GM23248 (cell line): Measurements from ENCODE around the gene RNASE4.

Experiments
- EZH2 ChIP-seq: fragments of 200-600 bp; sonication (generic); IDR thresholded peaks from 2 replicates; pipeline ENCODE4 v1.6.1; 2018; ENCODE audit warnings: antibody characterized with exemption, mild to moderate bottlenecking; ENCODE audit not compliant: insufficient read depth, poor library complexity, severe bottlenecking
- EZH2phosphoT487 ChIP-seq: fragments of 200-600 bp; sonication (generic); IDR thresholded peaks from 2 replicates; pipeline ENCODE4 v1.6.1; 2018; ENCODE audit warnings: antibody characterized with exemption, moderate library complexity, mild to moderate bottlenecking, low read depth; ENCODE audit not compliant: insufficient read depth

GRCh38 chr14:20644520-20644919 is 39.8 kb upstream of the RNASE4 start:
- TF ChIP-seq EZH2 (no peak), EZH2phosphoT487 (no peak)
